OCI-LY7 (cell line): ENCODE results near the gene MAPK4. TPM values are rescaled to one million over a fixed set of nuclear protein-coding genes. Genes with fewer than 3 reads are reported as not detected.

Experiments used
- BruUV-seq: library from RNA; stranded (reverse); fragments of 400-500 nt; replicated peaks from 2 replicates; lab custom pipeline; 2021; lab: Mats Ljungman, UMichigan
- CTCF ChIA-PET: fragments of 300-600 bp; sonication (Branson Sonifier 250); formaldehyde crosslinking; loops from one replicate; lab custom pipeline; 2022; ENCODE audit warnings: antibody characterized with exemption; ENCODE audit not compliant: unreplicated experiment; lab: Charles Lee
- POLR2A ChIA-PET: fragments of 300-600 bp; sonication (Branson Sonifier 250); formaldehyde crosslinking; loops from one replicate; lab custom pipeline; 2022; ENCODE audit warnings: antibody characterized with exemption; lab: Charles Lee
- DNase-seq: peaks from one replicate; pipeline ENCODE4 v3.0.0-alpha.2; 2015; ENCODE audit warnings: low spot score
- H2AFZ ChIP-seq: fragments of 200-600 bp; sonication (generic), shearing (Covaris generic); 2 replicates; pipeline ENCODE4 v1.6.1; 2014; ENCODE audit warnings: mild to moderate bottlenecking, antibody characterized with exemption, low read length, moderate library complexity
- H3K27ac ChIP-seq: fragments of 200-600 bp; sonication (generic); 2 replicates; pipeline ENCODE4 v1.5.1; 2014; ENCODE audit warnings: mixed run types, low read depth, mild to moderate bottlenecking, moderate library complexity, low read length, inconsistent platforms; ENCODE audit not compliant: poor library complexity, severe bottlenecking
- H3K36me3 ChIP-seq: fragments of 200-600 bp; sonication (generic); 2 replicates; pipeline ENCODE4 v1.6.1; 2014; ENCODE audit warnings: mild to moderate bottlenecking, antibody characterized with exemption, low read length, moderate library complexity, mixed read lengths; ENCODE audit not compliant: insufficient read depth
- H3K4me1 ChIP-seq: fragments of 200-600 bp; sonication (generic); 2 replicates; pipeline ENCODE4 v1.5.1; 2014; ENCODE audit warnings: mild to moderate bottlenecking, low read length; ENCODE audit not compliant: insufficient read depth, poor library complexity, severe bottlenecking
- H3K4me2 ChIP-seq: fragments of 200-600 bp; sonication (generic); 2 replicates; pipeline ENCODE4 v1.6.1; 2014; ENCODE audit warnings: mild to moderate bottlenecking, low read length
- H3K4me3 ChIP-seq: fragments of 200-600 bp; sonication (generic); 2 replicates; pipeline ENCODE4 v1.5.1; 2014; ENCODE audit warnings: mild to moderate bottlenecking, low read depth, low read length; ENCODE audit not compliant: poor library complexity, severe bottlenecking
- H3K79me2 ChIP-seq: fragments of 200-600 bp; sonication (generic); 2 replicates; pipeline ENCODE4 v1.6.1; 2016; ENCODE audit warnings: low read depth, mild to moderate bottlenecking, low read length, moderate library complexity, mixed read lengths; ENCODE audit not compliant: insufficient read depth
- H3K9me2 ChIP-seq: fragments of 200-600 bp; sonication (generic); 2 replicates; pipeline ENCODE4 v1.6.1; 2016; ENCODE audit warnings: mild to moderate bottlenecking, low read length, mixed read lengths; ENCODE audit not compliant: insufficient read depth
- H3K9me3 ChIP-seq: fragments of 200-600 bp; sonication (generic); 2 replicates; pipeline ENCODE4 v1.6.1; 2014; ENCODE audit warnings: mild to moderate bottlenecking, mixed run types, low read length, mixed read lengths
- H4K20me1 ChIP-seq: fragments of 200-600 bp; sonication (generic); 2 replicates; pipeline ENCODE4 v1.6.1; 2014; ENCODE audit warnings: mild to moderate bottlenecking, antibody characterized with exemption, low read length, moderate library complexity, mixed read lengths; ENCODE audit not compliant: insufficient read depth
- EZH2phosphoT487 ChIP-seq: fragments of 200-600 bp; sonication (generic); IDR thresholded peaks from 2 replicates; pipeline ENCODE4 v1.6.1; 2018; ENCODE audit warnings: low read depth, borderline replicate concordance, mild to moderate bottlenecking, mixed run types, antibody characterized with exemption, low read length, moderate library complexity, mixed read lengths
- intact Hi-C: fragments of 100-400 bp; cut with micrococcal nuclease; formaldehyde crosslinking; loops from one replicate; pipeline ENCODE4 v1.10.0; 2022; ENCODE audit not compliant: unreplicated experiment
- total RNA-seq, 2 experiments: library from RNA; depleted of rRNA in 1 of 2; stranded (reverse); fragments of >200 nt in 1 of 2; shearing (Covaris generic) in 1 of 2; gene quantifications; 2 replicates each; pipeline ENCODE4 v1.2.3, GENCODE V29; 2014 to 2022
- TF ChIP-seq, protein P1 (sequence below): fragments of 200-600 bp; sonication (generic); conservative IDR thresholded peaks from 2 replicates; pipeline ENCODE4 v1.5.1; 2014; ENCODE audit warnings: mild to moderate bottlenecking, antibody characterized with exemption, low read length, moderate library complexity, mixed read lengths

The MAPK4 gene
- total RNA-seq, 2 experiments from 2014 or later: not detected

DNA sequence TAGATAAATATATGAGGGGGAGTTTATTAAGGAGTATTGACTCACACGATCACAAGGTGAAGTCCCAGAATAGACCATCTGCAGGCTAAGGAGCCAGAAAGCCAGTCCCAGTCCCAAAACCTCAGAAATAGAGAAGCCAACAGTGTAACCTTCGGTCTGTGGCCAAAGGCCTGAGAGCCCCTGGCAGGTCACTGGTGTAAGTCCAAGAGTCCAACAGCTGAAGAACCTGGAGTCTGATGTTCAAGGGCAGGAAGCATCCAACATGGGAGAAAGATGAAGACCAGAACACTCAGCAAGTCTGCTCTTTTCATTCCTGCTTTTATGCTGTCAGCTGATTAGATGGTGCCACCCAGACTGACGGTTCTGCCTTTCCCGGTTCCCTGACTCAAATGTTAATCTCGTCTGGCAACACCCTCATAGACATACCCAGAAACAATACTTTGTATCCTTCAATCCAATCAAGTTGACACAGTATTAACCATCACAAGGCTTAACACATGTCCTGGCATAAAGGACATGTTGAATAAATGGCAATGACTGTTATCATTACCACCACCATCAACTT, 56.7 kb downstream of the MAPK4 start:
- CTCF ChIA-PET: no interaction called here
- H3K36me3 ChIP-seq: no peaks in the 10 kb centered on the region
- H3K9me2 ChIP-seq: no peaks in the 10 kb centered on the region
- H3K4me1 ChIP-seq: no peaks in the 10 kb centered on the region
- no peak overlapping the region for H3K4me2 ChIP-seq
- no TSS peak for BruUV-seq
- no peak overlapping the region for H3K27ac ChIP-seq
- no peaks in the 10 kb centered on the region for H4K20me1 ChIP-seq
- no peaks in the 10 kb centered on the region for H3K79me2 ChIP-seq
- intact Hi-C loops: no loop called here
- TF ChIP-seq, protein P1, sequence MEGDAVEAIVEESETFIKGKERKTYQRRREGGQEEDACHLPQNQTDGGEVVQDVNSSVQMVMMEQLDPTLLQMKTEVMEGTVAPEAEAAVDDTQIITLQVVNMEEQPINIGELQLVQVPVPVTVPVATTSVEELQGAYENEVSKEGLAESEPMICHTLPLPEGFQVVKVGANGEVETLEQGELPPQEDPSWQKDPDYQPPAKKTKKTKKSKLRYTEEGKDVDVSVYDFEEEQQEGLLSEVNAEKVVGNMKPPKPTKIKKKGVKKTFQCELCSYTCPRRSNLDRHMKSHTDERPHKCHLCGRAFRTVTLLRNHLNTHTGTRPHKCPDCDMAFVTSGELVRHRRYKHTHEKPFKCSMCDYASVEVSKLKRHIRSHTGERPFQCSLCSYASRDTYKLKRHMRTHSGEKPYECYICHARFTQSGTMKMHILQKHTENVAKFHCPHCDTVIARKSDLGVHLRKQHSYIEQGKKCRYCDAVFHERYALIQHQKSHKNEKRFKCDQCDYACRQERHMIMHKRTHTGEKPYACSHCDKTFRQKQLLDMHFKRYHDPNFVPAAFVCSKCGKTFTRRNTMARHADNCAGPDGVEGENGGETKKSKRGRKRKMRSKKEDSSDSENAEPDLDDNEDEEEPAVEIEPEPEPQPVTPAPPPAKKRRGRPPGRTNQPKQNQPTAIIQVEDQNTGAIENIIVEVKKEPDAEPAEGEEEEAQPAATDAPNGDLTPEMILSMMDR: no peak
- no peak for TF ChIP-seq EZH2phosphoT487
- POLR2A ChIA-PET: no interaction called here
- no peak for DNase-seq
- no peaks in the 10 kb centered on the region for H3K9me3 ChIP-seq
- no peak overlapping the region for H3K4me3 ChIP-seq
- H2AFZ ChIP-seq: no peak overlapping the region

- intact Hi-C loops: no loop called here
These were observed 60.0 kb downstream of the MAPK4 start for GRCh38 chr18:50619861-50620275.

GRCh38 chr18:50620319-50620718, 60.4 kb downstream of the MAPK4 start:
- no TSS peak for BruUV-seq
- DNase-seq: no peak
- ChIA-PET POLR2A (no interaction called here), CTCF (no interaction called here)
- Histone ChIP-seq H3K4me3 (no peak overlapping the region), H2AFZ (no peak overlapping the region), H3K4me2 (no peak overlapping the region), H3K4me1 (no peaks in the 10 kb centered on the region), H3K9me2 (no peaks in the 10 kb centered on the region), H3K79me2 (no peaks in the 10 kb centered on the region), H3K27ac (no peak overlapping the region), H3K9me3 (no peaks in the 10 kb centered on the region), H4K20me1 (no peaks in the 10 kb centered on the region), H3K36me3 (no peaks in the 10 kb centered on the region)
- TF ChIP-seq, protein P1: no peak
- TF ChIP-seq EZH2phosphoT487: no peak
- intact Hi-C loops: no loop called here

More at GRCh38 chr18:50619861-50620275, 60.0 kb downstream of the MAPK4 start:
- H3K27ac ChIP-seq: no peak overlapping the region
- no peaks in the 10 kb centered on the region for H3K9me2 ChIP-seq
- H4K20me1 ChIP-seq: no peaks in the 10 kb centered on the region
- CTCF ChIA-PET: no interaction called here
- no peaks in the 10 kb centered on the region for H3K4me1 ChIP-seq
- no peaks in the 10 kb centered on the region for H3K9me3 ChIP-seq
- TF ChIP-seq EZH2phosphoT487: no peak
- TF ChIP-seq, protein P1: no peak
- H3K4me2 ChIP-seq: no peak overlapping the region
- H2AFZ ChIP-seq: no peak overlapping the region
- no TSS peak for BruUV-seq
- no peaks in the 10 kb centered on the region for H3K36me3 ChIP-seq
- no peak for DNase-seq
- POLR2A ChIA-PET: no interaction called here
- no peak overlapping the region for H3K4me3 ChIP-seq
- no peaks in the 10 kb centered on the region for H3K79me2 ChIP-seq
